ENCODE data around the gene OSMR.
"Not testable (repeated sequence)": the region's sequence is repeated elsewhere in the genome, so short reads cannot be mapped to it uniquely, and the experiment has no call there.

OSMR gene

GRCh38 chr5:38831909-38832308 is 13.9 kb upstream of the OSMR start:
- no peak for DNase-seq

- no peak for DNase-seq
Observed at GRCh38 chr5:38832810-38833209, 13.0 kb upstream of the OSMR start.

GRCh38 chr5:38835887-38836286 is 9.9 kb upstream of the OSMR start:
- DNase-seq, result no peak

- DNase-seq, result no peak
Observed at GRCh38 chr5:38837416-38837815, 8.4 kb upstream of the OSMR start.

GRCh38 chr5:38837932-38838331 is 7.9 kb upstream of the OSMR start:
- no peak for DNase-seq

GRCh38 chr5:38843665-38844064 is 2.1 kb upstream of the OSMR start:
- DNase-seq, result no peak

- no peak for DNase-seq
Observed at GRCh38 chr5:38846379-38847011, 683 bp downstream of the OSMR start.

GRCh38 chr5:38847559-38848347 is 1.9 kb downstream of the OSMR start:
- DNase-seq, result no peak

GRCh38 chr5:38848637-38849036 is 2.8 kb downstream of the OSMR start:
- DNase-seq, result no peak

- not testable (repeated sequence) for DNase-seq
Observed at GRCh38 chr5:38851640-38852039, 5.8 kb downstream of the OSMR start.

- DNase-seq, result no peak
Observed at GRCh38 chr5:38853753-38854470, 8.1 kb downstream of the OSMR start.

- DNase-seq, result no peak
Observed at GRCh38 chr5:38854907-38855306, 9.1 kb downstream of the OSMR start.

- no peak for DNase-seq
Observed at GRCh38 chr5:38856660-38857059, 10.8 kb downstream of the OSMR start.

- DNase-seq, result no peak
Observed at GRCh38 chr5:38858839-38859238, 13.0 kb downstream of the OSMR start.

GRCh38 chr5:38861986-38862770 is 16.4 kb downstream of the OSMR start:
- not testable (repeated sequence) for DNase-seq

- no peak for DNase-seq
Observed at GRCh38 chr5:38866362-38867031, 20.7 kb downstream of the OSMR start.

- no peak for DNase-seq
Observed at GRCh38 chr5:38867032-38867398, 21.2 kb downstream of the OSMR start.

- DNase-seq, result no peak
Observed at GRCh38 chr5:38867416-38867815, 21.6 kb downstream of the OSMR start.

- DNase-seq, result no peak
Observed at GRCh38 chr5:38870595-38870994, 24.8 kb downstream of the OSMR start.

GRCh38 chr5:38871058-38871605 is 25.3 kb downstream of the OSMR start:
- DNase-seq, result no peak

- DNase-seq, result no peak
Observed at GRCh38 chr5:38871790-38872551, 26.2 kb downstream of the OSMR start.

- no peak for DNase-seq
Observed at GRCh38 chr5:38872826-38873225, 27.0 kb downstream of the OSMR start.
